Activated CD4-positive, alpha-beta T cell treated with anti-CD3 and anti-CD28 coated beads for 48 hours (primary cell): Measurements from ENCODE around the gene GPR150.
A peak's percentile ranks its signal among the peaks of the same experiment; 100 is the strongest.

Experiments
- DNase-seq: peaks from one replicate; pipeline ENCODE4 v3.0.0-alpha.2; 2020

The GPR150 gene

DNA sequence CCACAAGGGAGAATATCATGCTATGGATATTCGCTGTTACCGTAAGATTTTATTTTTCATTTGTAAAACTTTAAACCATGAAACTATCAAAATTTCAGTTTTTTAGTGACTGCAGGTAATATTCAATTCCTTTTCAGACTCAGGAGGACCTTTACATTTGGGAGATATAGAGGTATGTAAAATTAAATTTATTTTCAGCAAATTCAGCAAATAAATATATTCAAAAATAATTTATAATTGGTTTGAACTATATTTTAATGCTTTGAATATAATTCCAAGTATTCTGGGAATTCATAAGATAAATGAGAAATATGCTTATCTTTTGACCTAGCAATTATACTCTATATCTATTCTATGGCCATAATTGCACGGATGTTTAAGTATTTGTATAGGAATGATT is 34.3 kb downstream of the GPR150 start:
- no peak for DNase-seq

DNA sequence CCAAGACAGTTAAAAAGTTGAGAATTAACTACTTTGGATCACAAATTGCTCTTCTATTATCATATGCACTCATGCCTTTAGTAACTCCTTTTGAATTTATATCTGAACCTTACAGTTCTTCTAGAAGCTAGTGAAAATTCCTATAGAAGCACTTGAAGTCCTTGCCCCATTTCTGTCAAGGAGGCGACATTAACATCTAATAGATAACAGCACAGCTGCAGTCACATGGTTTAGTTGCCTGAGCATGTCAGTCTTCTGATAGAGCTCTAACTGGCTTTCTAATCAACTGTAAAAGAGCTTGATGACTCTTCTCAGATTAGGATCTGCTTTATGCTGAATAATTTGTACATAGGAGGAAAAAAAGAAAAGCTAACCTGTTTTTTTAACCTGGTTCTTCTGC is 35.7 kb downstream of the GPR150 start:
- no peak for DNase-seq

DNA sequence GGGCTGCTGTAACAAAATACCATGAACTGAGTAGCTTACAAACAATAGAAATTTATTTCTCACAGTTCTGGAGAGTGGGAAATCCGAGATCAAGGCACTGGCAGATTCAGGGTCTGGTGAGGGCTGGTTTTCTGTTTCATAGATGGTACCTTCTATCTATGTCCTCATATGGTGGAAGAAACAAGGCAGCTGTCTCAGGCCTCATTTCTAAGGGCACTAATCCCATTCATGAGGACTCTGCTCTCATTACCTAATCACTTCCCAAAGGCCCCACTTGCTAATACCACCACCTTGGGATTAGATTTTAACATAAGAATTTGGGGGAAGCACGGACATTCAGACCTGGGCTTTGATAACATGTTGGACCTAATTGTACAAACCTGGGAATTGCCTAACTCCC is 40.2 kb downstream of the GPR150 start:
- DNase-seq = no peak

DNA sequence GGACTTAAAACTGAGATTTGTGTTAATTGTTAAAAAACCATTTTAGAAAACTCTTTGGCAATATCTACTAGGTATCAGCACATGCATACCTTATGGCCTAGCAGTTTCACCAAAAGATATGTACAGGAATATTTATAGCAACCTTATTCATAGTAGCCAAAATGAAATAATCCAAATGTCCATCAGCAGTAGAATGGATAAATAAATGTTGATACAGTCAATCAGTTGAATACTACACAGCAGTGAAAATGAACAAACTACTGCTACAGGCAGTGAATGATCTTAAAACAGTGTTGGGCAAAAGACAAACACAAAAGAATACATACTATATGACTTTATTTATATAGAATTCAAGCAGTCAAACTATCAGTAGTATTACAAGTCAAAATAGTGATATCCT is 43.1 kb downstream of the GPR150 start:
- DNase-seq = no peak

DNA sequence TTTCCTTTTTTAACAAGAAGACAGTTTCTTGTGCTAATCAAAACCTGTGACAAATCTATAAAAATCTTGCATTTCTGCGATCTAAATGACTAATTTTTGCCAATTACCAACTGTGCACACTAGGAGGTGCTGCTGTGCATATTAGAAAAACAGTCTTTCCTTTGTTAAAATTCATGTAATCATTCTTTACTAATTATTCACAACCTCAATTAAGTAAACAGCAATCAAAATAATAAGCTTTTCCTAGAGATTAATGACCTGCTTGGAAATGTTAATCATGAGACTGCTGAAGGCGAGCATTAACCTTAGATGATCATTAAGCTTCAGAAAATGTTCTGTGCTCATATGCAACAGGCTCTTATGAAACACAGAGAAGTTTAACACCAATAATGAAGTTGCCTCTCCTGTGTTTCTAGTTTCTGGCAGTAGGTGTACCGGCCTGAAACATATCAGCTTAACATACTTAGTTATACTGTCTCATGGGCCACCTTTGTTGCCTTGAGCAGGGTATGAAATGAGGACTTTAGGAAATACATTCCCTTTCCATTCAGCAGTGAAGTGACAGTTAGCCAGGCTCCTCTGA is 44.4 kb downstream of the GPR150 start:
- peak; percentile 35 for DNase-seq

DNA sequence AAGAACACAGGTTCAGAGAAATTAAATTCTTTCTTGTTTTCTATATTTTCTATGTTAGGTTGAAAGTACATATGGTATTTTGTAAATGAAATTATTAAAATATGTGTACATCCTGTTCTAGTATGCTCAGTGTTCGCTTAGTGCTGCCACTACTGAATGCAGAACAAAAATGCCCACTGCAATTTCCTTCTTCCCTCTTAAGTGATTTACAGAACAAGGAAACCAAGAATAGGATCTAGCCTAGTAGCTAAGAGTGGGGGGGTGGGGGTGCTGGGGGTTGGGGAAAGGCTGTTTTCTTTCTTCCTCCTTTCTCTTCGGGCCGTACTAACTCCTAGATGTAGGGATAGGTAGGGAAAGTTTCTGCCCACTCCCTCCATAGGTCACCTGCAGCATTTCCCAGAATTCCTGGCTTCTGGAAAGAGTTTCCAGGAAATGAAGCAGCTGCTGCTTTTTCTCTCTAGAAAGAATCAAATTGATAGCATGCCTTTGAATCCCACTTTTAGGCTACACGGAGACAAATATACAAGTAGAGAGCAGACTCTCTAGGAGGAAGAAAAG is 47.3 kb downstream of the GPR150 start:
- DNase-seq = no peak

DNA sequence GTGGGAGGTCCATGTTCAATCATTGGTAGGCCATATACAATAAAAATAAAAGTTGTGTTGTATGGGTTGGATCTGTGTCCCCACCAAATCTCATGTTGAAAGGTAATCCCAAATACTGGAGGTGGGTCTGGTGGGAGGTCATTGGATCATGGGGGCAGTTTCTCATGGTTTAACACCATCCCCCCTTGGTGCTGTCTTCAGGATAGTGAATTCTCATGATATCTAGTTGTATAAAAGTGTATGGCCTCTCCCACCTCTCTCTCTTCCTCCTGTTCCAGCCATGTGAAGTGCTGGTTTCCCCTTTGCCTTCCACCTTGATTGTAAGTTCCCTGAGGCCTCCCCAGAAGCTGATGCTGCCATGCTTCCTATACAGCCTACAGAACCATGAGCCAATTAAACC is 47.8 kb downstream of the GPR150 start:
- no peak for DNase-seq

DNA sequence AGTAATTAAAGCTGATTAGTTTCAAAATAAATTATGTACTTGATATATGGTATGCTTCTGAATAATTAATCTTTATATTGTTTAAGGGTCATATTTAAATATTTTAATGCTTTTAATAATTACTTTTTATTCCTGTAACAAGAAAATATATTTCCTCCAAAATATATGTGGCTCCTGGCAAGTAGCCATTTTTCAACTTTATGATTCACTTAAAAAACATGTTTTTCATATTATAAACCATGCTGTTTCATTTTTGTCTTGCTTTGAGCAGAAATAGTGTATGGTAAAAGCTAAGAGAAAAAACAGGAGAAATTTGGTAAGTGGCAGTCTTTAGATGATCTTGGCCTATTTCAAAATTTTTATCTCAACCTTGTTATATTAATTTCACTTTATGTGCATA is 48.3 kb downstream of the GPR150 start:
- DNase-seq = no peak

DNA sequence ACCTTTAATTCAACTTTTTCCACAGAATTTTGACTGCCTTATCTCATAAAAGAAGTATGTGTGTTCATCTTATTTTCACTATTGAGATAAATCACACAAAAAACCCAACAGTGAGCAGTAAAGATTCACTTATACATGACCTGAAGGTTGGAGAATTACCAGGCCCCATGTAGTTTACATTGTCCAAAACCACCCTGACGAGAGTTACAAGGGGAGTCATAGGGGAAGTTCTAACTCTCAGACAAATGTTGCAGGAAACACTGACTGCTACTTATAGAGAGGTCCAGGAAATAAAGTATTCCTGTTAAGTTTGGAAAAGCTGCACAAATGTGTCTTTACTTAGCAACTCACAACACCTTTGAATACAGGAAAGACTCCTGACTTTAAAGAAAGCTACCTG is 48.8 kb downstream of the GPR150 start:
- DNase-seq = no peak

DNA sequence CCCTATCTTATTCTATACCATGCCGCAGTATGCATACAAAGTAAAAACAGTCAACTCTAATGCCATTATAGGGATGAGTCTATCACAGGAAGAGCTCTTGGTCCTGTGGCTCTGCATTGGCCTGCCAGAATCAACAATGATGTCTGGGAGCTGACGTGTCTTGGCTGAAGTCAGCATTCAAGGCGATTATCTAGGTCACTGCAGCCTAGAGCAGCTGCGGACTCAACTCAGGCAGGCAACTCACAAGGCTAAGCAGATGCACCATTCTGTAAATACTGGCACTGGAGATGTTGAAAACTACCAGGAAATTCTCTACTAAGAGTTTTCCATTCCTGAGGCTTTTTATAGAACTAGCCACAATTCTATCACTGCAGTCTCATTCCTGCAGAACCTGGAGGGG is 49.7 kb downstream of the GPR150 start:
- DNase-seq = no peak

DNA sequence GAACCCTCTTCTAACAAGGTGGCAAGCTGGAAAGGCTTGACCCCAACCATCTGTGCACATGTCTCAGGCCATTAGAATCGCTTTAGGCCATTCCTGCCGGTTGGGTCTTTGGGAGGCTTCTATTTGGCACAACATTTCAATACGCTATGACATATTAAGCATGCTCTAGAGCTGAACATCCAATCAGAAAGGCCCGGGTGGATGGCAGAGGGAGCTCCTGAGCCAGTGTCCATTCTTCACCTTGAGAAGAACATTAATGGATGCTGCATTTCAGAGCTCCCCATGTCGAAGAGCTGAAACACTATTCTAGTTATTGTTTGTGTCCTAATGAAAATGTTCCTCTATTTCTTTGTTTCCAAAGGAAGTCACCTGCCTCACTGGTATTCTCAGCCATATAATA is 50.1 kb downstream of the GPR150 start:
- no peak for DNase-seq

DNA sequence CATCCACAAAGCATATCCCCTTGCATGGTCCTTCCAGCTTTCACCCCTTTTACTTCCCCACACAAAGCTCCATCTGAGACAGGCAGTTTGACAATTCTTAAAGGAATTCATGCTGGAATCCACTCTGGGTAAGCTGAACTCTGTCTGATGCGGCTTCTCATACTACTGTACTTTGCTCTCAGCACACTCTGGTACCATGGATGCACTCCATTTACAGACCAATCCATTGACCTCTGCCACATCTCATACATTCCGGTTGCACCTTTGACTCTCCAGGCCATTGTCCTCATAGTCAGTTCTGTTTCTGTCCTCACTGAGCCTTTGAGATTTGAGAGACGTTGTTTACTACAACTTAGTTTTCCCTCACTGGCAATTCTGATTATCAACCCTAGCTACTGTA is 50.7 kb downstream of the GPR150 start:
- DNase-seq = no peak
